ENCODE measurements around the gene DLG2.
A peak's percentile ranks its signal among the peaks of the same experiment; 100 is the strongest.

Gene DLG2

DNA sequence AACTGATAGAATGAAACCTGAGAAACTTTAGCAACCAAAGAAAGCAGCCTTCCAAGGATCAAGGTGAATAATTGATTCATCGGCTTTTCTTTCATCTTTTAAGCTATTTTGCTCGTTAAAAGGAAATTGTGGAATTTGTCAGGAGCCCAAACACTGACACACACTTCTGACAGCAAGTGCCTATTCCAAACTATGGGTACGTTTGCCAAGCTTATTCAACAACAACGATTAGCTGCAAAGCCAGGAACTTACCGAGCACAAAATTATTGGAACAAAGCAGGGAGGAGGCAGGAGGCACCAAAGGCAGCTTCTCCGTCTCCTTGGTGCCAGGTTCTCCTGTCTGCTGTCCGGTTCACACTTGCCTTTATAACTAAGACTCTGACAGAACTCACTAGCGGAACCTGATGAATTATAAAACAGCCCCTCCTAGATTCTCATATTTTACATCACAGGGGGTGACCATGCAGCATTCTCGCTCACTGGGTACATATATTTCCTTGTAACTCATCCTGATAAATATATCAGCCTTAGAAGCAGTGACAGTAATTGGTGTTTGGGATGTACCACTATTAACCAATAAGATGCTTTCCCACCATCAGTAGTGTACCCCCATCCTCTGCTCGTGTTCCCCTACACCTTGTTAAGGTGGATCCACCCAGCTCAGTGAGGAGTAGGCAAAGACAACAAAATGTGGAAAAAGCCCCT is 1945.1 kb downstream of the DLG2 start:
- DNase-seq, result no peak

GRCh38 chr11:83681031-83681781 is 1945.9 kb downstream of the DLG2 start:
- DNase-seq, result no peak

- no peak for DNase-seq
These were observed 1946.8 kb downstream of the DLG2 start for GRCh38 chr11:83680321-83680720.

DNA sequence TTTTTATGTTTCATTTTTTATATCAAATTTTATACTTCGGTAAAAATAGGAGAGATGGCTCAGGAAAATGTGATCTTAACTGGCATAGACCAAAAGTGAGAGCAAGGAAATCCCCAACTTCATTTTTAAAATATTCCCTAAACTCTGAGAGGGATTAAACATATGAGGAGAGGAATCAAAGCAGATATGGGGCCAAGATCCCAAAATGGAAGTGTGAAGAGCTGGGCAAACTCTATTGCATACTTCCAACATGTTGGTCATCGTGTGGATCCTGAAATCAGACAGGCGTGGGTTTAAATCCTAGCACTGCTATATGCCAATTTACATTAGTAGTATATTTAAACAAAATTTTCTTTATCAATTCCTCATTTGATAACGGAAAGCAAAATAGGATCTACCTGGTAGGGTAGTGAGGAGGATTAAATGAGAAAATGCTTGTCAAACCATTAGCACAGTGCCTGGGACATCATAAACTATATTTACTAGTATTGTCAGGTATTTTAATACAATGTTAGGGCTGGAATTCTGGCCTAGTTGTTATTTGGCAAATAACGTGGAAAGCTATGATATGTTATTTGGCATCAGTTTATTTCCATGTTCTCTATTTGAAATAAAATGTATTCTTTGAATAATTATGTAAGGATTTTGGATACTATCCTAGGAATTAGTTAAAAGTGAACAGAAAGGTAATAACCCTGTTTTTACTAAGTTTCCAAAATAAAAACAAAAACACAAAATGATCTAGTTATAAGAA is 1948.1 kb downstream of the DLG2 start:
- no peak for DNase-seq

DNA sequence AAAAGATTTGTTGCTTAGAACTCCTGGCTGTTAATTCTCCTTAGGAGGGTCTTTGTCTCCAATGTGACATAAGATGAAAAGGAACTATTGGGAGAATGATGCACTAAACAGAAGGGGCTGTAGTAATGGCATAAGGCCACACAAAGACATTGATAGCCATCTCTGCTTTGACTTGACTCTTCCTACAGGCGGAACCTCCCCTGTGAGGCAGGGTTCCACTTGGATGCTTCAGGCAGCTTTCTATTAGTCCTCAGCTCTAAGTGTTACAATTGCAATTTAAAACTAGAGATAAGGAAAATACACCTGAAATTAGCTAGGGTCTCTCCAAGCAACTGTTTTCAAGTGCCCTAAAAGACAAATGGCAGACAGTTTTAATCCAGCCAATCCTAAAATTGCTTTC is 1949.4 kb downstream of the DLG2 start:
- DNase-seq, result no peak

DNA sequence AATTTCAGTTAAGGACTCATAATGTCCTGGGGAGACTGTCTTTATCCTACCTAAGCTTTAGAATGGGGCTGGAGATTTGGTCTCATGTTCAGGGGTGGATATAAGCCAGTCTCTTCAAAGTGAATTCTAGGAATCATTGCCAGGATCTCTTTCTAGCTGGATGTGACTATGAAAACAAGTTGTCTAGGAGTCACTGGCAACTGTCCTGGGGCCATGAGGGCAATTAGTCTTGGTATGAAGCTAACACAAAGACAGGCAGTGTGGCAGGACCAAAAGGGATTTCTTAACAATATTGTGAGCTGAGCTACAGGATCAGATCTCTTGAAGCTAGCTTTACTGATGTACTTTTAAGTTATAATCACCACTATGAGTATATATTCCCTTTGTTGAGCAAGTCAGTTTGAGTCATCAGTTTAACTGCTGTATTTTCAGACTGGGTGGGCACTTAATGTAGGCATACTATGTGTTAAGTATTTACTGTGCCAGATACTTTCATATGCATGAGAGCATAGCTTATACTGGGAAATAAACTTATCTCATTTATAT is 1951.0 kb downstream of the DLG2 start:
- no peak for DNase-seq

DNA sequence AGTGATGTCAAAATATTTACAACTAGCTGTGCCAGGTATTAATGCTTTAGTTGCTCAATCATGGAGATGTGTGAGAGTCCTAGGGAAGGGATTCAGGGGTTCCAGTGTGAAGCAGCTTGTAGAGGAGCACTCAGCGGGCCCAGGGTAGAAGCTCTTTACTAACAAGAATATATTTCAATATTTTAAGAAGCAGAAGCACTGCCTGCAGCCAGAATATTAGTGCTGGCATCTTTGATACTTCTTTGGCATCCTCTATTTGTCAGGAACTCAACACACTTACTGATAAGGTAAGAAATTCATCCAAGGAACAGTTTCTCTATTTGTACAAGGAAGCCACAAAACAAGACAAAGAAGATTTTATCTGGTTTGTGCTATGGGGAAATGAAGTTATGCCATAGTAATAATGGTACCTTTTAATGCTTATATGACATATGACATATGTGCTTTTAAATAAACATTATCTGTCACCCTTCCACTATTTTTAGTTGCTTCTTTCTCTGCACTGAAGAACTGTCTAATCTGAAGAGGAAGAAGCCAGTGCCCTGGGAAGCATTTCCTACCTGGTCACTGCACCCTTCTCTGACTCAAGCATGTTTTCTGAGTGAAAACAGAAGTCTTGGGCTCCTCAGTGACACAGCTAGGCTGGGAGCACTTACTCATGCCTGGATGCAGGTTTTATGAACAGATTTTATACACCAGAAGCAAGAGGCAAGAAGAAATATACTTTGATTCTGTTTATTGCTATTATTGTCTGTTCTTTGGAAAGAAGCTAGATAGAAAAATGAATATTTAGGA is 1952.8 kb downstream of the DLG2 start:
- DNase-seq, result no peak

DNA sequence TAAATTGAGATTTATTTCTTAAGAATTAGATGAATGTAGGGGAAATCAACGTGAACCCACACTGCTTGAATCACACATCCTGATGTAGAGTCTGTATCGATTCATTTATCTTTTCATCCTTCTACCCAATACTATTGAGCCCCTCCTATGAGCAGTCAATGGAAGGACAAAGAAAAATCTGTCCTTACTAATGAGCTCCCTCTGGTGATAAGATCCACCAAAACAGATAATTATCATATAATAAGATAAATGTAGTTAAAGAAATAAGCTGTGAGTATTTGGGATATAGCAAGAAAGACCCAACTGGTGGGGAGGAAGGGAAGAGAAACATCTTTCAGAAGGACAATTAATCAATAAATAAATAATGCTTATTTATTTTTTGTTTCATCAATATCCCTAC is 1955.9 kb downstream of the DLG2 start:
- no peak for DNase-seq

DNA sequence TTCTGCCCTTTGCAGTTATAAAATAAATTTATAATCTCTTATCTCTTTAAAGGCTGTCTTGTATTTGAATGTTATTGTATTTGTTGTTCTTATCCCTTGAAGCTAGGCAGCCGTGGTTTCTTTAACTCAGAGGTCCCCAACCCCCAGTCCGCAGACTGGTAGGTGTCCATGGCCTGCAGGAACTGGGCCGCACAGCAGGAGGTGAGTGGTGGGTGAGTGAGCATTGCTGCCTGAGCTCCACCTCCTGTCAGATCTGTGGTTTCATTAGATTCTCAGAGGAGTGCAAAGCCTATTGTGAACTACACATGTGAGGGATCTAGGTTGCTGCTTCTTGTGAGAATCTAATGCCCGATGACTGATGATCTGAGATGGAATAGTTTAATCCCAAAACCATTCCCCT is 1961.0 kb downstream of the DLG2 start:
- DNase-seq, result no peak

DNA sequence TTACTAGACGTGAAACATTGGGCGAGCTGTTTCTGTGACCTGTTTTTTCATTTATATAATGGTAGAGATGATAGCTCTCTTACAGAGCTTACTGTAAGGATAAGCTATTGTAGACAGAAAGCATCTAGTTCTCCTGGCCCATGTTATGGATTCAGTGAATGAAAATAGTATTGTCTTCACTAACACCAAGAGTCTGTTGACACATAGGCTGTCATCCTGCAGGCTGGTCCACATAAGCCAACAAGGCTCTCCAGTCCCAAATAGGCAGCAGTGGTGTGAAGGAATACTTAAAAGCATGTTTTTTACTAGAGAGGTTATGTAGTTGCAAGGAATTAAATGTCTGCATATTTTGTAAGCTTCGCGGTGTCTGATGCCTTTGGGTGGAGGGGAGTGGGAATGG is 1963.2 kb downstream of the DLG2 start:
- no peak for DNase-seq

GRCh38 chr11:83663446-83663845 is 1963.7 kb downstream of the DLG2 start:
- no peak for DNase-seq

GRCh38 chr11:83662494-83662893 is 1964.7 kb downstream of the DLG2 start:
- DNase-seq, result no peak

- no peak for DNase-seq
These were observed 1965.4 kb downstream of the DLG2 start for GRCh38 chr11:83661491-83662350.

GRCh38 chr11:83659466-83659865 is 1967.7 kb downstream of the DLG2 start:
- DNase-seq, result no peak

- DNase-seq, result peak; percentile 15
These were observed 1970.3 kb downstream of the DLG2 start for GRCh38 chr11:83656796-83657330.

- no peak for DNase-seq
These were observed 1971.2 kb downstream of the DLG2 start for GRCh38 chr11:83655976-83656375.

DNA sequence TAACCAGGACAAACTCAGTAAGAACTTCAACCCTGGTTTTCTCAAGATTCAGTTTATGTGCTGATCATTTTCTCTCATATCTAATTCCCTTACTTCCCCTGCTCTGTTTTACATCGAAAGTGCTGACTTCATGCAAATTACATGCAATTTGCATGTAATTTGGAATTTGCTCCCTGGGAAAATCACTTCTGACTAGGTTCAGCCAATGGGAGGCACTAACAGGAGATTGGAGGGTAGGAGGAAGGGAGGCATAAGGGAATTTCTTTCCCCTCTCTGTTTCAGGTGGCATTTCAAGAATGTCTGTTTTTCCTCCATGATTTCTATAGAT is 1977.7 kb downstream of the DLG2 start:
- no peak for DNase-seq

DNA sequence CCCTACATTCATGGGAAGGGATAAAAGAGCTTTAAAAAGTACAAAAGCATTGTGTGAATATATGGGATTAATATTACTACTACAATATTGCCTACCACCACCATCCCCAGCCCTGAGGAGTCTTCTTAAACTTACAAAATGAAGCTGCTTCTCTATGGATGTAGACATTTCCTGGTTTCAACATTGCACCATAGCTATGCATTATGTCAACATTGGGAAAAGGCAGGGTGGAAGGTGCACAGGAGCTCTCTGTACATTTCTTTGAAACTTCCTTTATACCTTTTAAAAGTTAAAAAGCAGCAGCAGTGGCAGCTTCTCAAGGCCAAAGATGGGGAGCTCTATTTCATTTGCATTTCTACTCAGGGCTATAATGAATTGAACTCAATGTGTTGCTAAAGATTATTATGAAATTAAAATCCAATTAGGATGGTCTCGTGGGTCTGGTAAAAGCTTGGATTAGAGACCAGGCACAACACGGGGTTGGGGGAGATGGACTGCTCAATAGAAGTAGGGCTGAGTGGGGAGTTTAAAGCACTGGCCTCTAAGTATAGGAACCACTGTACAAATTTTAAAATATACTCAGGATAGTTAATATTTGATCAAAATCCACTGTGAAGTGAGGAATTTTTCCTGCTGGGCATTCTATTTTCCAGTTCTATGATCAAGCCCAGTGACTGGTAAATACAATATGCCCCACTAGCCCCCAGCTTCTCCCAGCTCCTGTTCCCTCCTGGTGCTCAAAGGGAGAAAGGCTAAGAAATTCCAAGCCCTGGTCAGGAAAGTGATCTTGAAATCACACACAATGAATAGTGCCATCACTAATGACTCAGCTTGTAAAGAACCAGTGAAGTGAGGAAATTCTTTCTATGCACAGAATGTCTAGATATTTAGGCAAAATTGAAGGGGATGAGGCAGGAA is 1978.3 kb downstream of the DLG2 start:
- DNase-seq, result no peak

DNA sequence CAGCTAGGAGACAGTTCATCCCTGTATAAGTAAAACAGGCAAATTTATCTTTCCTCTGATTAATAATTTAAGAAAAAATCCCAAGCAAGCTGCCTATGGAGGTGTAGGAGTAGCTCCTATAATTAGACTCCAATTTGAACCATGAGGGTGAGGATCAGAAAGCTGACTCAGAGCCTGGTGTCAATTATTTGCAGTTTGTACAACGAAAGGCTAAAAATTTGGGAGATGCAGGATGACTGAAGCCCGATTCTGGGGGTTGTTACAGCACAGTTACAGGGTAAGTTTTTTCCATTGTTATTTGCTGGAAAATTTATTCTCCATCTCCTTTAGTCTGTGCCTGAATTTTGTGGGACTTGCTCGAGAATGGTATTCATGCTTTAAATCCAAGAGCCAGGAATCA is 1981.6 kb downstream of the DLG2 start:
- DNase-seq, result no peak

DNA sequence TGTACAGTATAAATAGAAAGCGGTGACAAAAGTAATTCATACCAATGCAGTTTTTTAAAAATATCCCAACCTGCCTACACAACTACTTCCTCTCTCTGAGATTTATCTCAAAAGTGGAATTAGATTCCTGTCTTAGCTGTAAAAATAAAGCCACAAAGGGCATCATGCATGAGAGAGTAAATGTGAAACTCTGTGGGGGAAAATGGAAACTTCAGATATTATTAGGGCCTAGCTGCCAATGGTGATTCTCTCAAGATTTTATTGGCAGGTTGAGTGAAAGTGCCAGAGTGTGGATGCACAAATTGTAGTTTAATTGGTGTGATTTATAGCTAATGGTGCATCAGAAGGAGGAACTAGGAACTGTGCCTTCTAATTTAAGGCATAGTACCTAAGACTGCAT is 1984.0 kb downstream of the DLG2 start:
- no peak for DNase-seq

- no peak for DNase-seq
These were observed 1984.6 kb downstream of the DLG2 start for GRCh38 chr11:83642500-83642899.

Measured in fibroblast of skin of right biceps (primary cell).